ENCODE measurements around the gene ZBTB8B.
"Not testable (repeated sequence)": the region's sequence is repeated elsewhere in the genome, so short reads cannot be mapped to it uniquely, and the experiment has no call there.

The ZBTB8B gene

GRCh38 chr1:32470991-32471694 lies 6.3 kb downstream of the ZBTB8B start:
- DNase-seq, result no peak

- DNase-seq, result no peak
These were observed 7.0 kb downstream of the ZBTB8B start for GRCh38 chr1:32471695-32472362.

- DNase-seq, result not testable (repeated sequence)
These were observed 8.1 kb downstream of the ZBTB8B start for GRCh38 chr1:32472966-32473365.

- DNase-seq, result no peak
These were observed 10.1 kb downstream of the ZBTB8B start for GRCh38 chr1:32474954-32475353.

- DNase-seq, result no peak
These were observed 15.1 kb downstream of the ZBTB8B start for GRCh38 chr1:32480003-32480402.

GRCh38 chr1:32480761-32481160 lies 15.9 kb downstream of the ZBTB8B start:
- no peak for DNase-seq

- not testable (repeated sequence) for DNase-seq
These were observed 16.9 kb downstream of the ZBTB8B start for GRCh38 chr1:32481788-32482187.

GRCh38 chr1:32485554-32486255 lies 20.8 kb downstream of the ZBTB8B start:
- DNase-seq, result no peak

- no peak for DNase-seq
These were observed 21.7 kb downstream of the ZBTB8B start for GRCh38 chr1:32486463-32487113.

- no peak for DNase-seq
These were observed 22.3 kb downstream of the ZBTB8B start for GRCh38 chr1:32487182-32487581.

- DNase-seq, result no peak
These were observed 25.0 kb downstream of the ZBTB8B start for GRCh38 chr1:32489774-32490454.

- no peak for DNase-seq
These were observed 26.5 kb downstream of the ZBTB8B start for GRCh38 chr1:32491386-32491785.

GRCh38 chr1:32494196-32494595 lies 29.3 kb downstream of the ZBTB8B start:
- DNase-seq, result no peak

GRCh38 chr1:32494711-32495337 lies 30.0 kb downstream of the ZBTB8B start:
- no peak for DNase-seq

- DNase-seq, result no peak
These were observed 31.3 kb downstream of the ZBTB8B start for GRCh38 chr1:32496127-32496526.

- DNase-seq, result no peak
These were observed 33.9 kb downstream of the ZBTB8B start for GRCh38 chr1:32498751-32499150.

- no peak for DNase-seq
These were observed 35.7 kb downstream of the ZBTB8B start for GRCh38 chr1:32500387-32501209.

GRCh38 chr1:32501865-32502264 lies 37.0 kb downstream of the ZBTB8B start:
- DNase-seq, result no peak

GRCh38 chr1:32503153-32503552 lies 38.3 kb downstream of the ZBTB8B start:
- no peak for DNase-seq

GRCh38 chr1:32507021-32507420 lies 42.1 kb downstream of the ZBTB8B start:
- DNase-seq, result no peak

GRCh38 chr1:32508761-32509160 lies 43.9 kb downstream of the ZBTB8B start:
- DNase-seq, result no peak
